Activated CD4-positive, alpha-beta memory T cell treated with anti-CD3 and anti-CD28 coated beads for 36 hours (primary cell): ENCODE measurements around the gene TUSC2. TPM values are rescaled to one million over a fixed set of nuclear protein-coding genes. Genes with fewer than 3 reads are reported as not detected.

Experiments
- CTCF ChIA-PET: fragments of 350-600 bp; sonication (Branson Sonifier 250); formaldehyde crosslinking; loops from one replicate; lab custom pipeline; 2021; ENCODE audit warnings: antibody characterized with exemption, inconsistent platforms; lab: Charles Lee
- POLR2A ChIA-PET: fragments of 350-600 bp; sonication (Branson Sonifier 250); formaldehyde crosslinking; loops from one replicate; lab custom pipeline; 2021; ENCODE audit warnings: antibody characterized with exemption; lab: Charles Lee
- DNase-seq: peaks from one replicate; pipeline ENCODE4 v3.0.0-alpha.2; 2020
- H3K27ac Mint-ChIP-seq: one replicate; pipeline ENCODE4 v1.8.0; 2021; ENCODE audit warnings: mixed read lengths
- H3K27me3 Mint-ChIP-seq: one replicate; pipeline ENCODE4 v1.8.0; 2021; ENCODE audit warnings: mixed read lengths
- H3K36me3 Mint-ChIP-seq: one replicate; pipeline ENCODE4 v1.8.0; 2021; ENCODE audit warnings: mixed read lengths
- H3K4me1 Mint-ChIP-seq: one replicate; pipeline ENCODE4 v1.8.0; 2021; ENCODE audit warnings: low read depth, mixed read lengths
- H3K4me3 Mint-ChIP-seq: one replicate; pipeline ENCODE4 v1.8.0; 2021; ENCODE audit warnings: mild to moderate bottlenecking, mixed read lengths
- H3K9me3 Mint-ChIP-seq: one replicate; pipeline ENCODE4 v1.8.0; 2021; ENCODE audit warnings: mixed read lengths
- intact Hi-C: fragments of 100-400 bp; cut with micrococcal nuclease; formaldehyde crosslinking; loops from one replicate; pipeline ENCODE4 v1.15.1; 2023
- total RNA-seq, 2 experiments: library from RNA; stranded (reverse); gene quantifications; one replicate each; pipeline ENCODE4 v1.2.3, GENCODE V29; 2021

TUSC2 gene
- total RNA-seq, 2 experiments from 2014 or later: 18.7 to 19.7 TPM

GRCh38 chr3:50342813-50343633 is 15.0 kb upstream of the TUSC2 start:
- peaks cover 23% of the 10 kb centered on the region for H3K36me3 Mint-ChIP-seq
- POLR2A ChIA-PET: no interaction called here
- intact Hi-C loops: loop anchor here (5.0 kb wide), 1 partner anchor 259 kb away; no protein-coding TSS in a partner anchor

GRCh38 chr3:50341996-50342650 is 14.1 kb upstream of the TUSC2 start:
- ChIA-PET POLR2A (interaction anchor here (0.8 kb wide), 1 partner anchor 9 kb away, joined by 3 read pairs; the partner anchor contains the start of genes CYB561D2 and NPRL2), CTCF (interaction anchor here (1.1 kb wide), 1 partner anchor 21 kb away, joined by 5 read pairs; no protein-coding TSS in a partner anchor)
- DNase-seq: no peak
- peak overlapping the region; percentile 97 for H3K4me3 Mint-ChIP-seq
- peaks cover 22% of the 10 kb centered on the region for H3K36me3 Mint-ChIP-seq
- no peaks in the 10 kb centered on the region for H3K9me3 Mint-ChIP-seq
- peaks cover 27% of the 10 kb centered on the region for H3K4me1 Mint-ChIP-seq
- intact Hi-C loops: loop anchor here (5.0 kb wide), 1 partner anchor 260 kb away; no protein-coding TSS in a partner anchor
- no peaks in the 10 kb centered on the region for H3K27me3 Mint-ChIP-seq
- H3K27ac Mint-ChIP-seq: no peak overlapping the region

More at GRCh38 chr3:50342813-50343633, 15.0 kb upstream of the TUSC2 start:
- no peaks in the 10 kb centered on the region for H3K27me3 Mint-ChIP-seq
- H3K9me3 Mint-ChIP-seq: no peaks in the 10 kb centered on the region
- H3K4me3 Mint-ChIP-seq: no peak overlapping the region
- no peak overlapping the region for H3K27ac Mint-ChIP-seq
- H3K4me1 Mint-ChIP-seq: peaks cover 34% of the 10 kb centered on the region
- CTCF ChIA-PET: interaction anchor here (1.1 to 1.4 kb wide), 2 partner anchors 11 to 21 kb away, joined by 4 to 5 read pairs; no protein-coding TSS in a partner anchor
- no peak for DNase-seq

GRCh38 chr3:50341537-50341936 is 13.5 kb upstream of the TUSC2 start:
- intact Hi-C loops: loop anchor here (5.0 kb wide), 1 partner anchor 261 kb away; no protein-coding TSS in a partner anchor
- DNase-seq: peak; percentile 31
- Mint-ChIP-seq H3K36me3 (peaks cover 24% of the 10 kb centered on the region), H3K9me3 (no peaks in the 10 kb centered on the region), H3K27me3 (no peaks in the 10 kb centered on the region), H3K27ac (peak overlapping the region; percentile 92), H3K4me3 (peak overlapping the region; percentile 97), H3K4me1 (peaks cover 27% of the 10 kb centered on the region)
- CTCF ChIA-PET: interaction anchor here (0.9 to 1.7 kb wide), 3 partner anchors 12 to 49 kb away, joined by 3 to 7 read pairs (median 4); partner anchors contain the start of gene IFRD2
- POLR2A ChIA-PET: interaction anchor here (0.6 to 6.5 kb wide), 6 partner anchors 7 to 264 kb away, joined by 3 to 93 read pairs (median 6); partner anchors contain the start of genes CYB561D2, HYAL3, NAA80 and NPRL2

- peak; percentile 83 for DNase-seq
- Mint-ChIP-seq H3K4me3 (peak within 1 kb of the TSS; percentile 97), H3K27me3 (no peaks in the 10 kb centered on the region), H3K36me3 (peaks cover 31% of the 10 kb centered on the region), H3K4me1 (peaks cover 30% of the 10 kb centered on the region), H3K27ac (peak within 1 kb of the TSS; percentile 92), H3K9me3 (no peaks in the 10 kb centered on the region)
- POLR2A ChIA-PET: interaction anchor here (0.6 to 6.5 kb wide), 10 partner anchors 8 to 1716 kb away, joined by 3 to 93 read pairs (median 6); partner anchors contain the start of genes CYB561D2, DUSP7, HYAL3 and NAA80
- intact Hi-C loops: loop anchor here (5.0 kb wide), 1 partner anchor 262 kb away; no protein-coding TSS in a partner anchor
- CTCF ChIA-PET: interaction anchor here (0.9 to 1.7 kb wide), 5 partner anchors 8 to 48 kb away, joined by 3 to 7 read pairs (median 4); partner anchors contain the start of genes CYB561D2, IFRD2 and NPRL2
These were observed 12.7 kb upstream of the TUSC2 start, which contains the start of gene RASSF1 for GRCh38 chr3:50340448-50341329. TSS of gene RASSF1 (minus strand) at chr3:50340836. CDS start at chr3:50340805, 31 bp downstream.

GRCh38 chr3:50340147-50340447 is 12.1 kb upstream of the TUSC2 start:
- peaks cover 36% of the 10 kb centered on the region for H3K36me3 Mint-ChIP-seq
- no peak for DNase-seq

GRCh38 chr3:50339485-50340146 is 11.6 kb upstream of the TUSC2 start:
- H3K9me3 Mint-ChIP-seq: no peaks in the 10 kb centered on the region
- peak overlapping the region; percentile 97 for H3K4me3 Mint-ChIP-seq
- ChIA-PET POLR2A (interaction anchor here (0.7 to 6.5 kb wide), 8 partner anchors 9 to 1717 kb away, joined by 3 to 93 read pairs (median 12); partner anchors contain the start of genes CYB561D2, DUSP7, HEMK1 and HYAL3), CTCF (interaction anchor here (1.7 to 4.2 kb wide), 3 partner anchors 9 to 14 kb away, joined by 7 to 39 read pairs (median 16); partner anchors contain the start of genes CYB561D2 and NPRL2)
- H3K36me3 Mint-ChIP-seq: peaks cover 36% of the 10 kb centered on the region
- intact Hi-C loops: loop anchor here (5.0 kb wide), 1 partner anchor 263 kb away; no protein-coding TSS in a partner anchor
- H3K27ac Mint-ChIP-seq: peak overlapping the region; percentile 92
- peaks cover 39% of the 10 kb centered on the region for H3K4me1 Mint-ChIP-seq
- no peak for DNase-seq
- no peaks in the 10 kb centered on the region for H3K27me3 Mint-ChIP-seq

More at GRCh38 chr3:50340147-50340447, 12.1 kb upstream of the TUSC2 start:
- intact Hi-C loops: loop anchor here (5.0 kb wide), 1 partner anchor 262 kb away; no protein-coding TSS in a partner anchor
- peaks cover 36% of the 10 kb centered on the region for H3K4me1 Mint-ChIP-seq
- H3K27ac Mint-ChIP-seq: peak overlapping the region; percentile 92
- ChIA-PET POLR2A (interaction anchor here (0.7 to 6.5 kb wide), 7 partner anchors 9 to 1717 kb away, joined by 3 to 93 read pairs (median 7); partner anchors contain the start of genes CYB561D2, DUSP7, HYAL3 and NAA80), CTCF (interaction anchor here (0.9 to 1.7 kb wide), 4 partner anchors 9 to 14 kb away, joined by 3 to 7 read pairs (median 4); partner anchors contain the start of genes CYB561D2 and NPRL2)
- peak overlapping the region; percentile 97 for H3K4me3 Mint-ChIP-seq
- H3K9me3 Mint-ChIP-seq: no peaks in the 10 kb centered on the region
- no peaks in the 10 kb centered on the region for H3K27me3 Mint-ChIP-seq

GRCh38 chr3:50338965-50339364 is 10.9 kb upstream of the TUSC2 start:
- ChIA-PET CTCF (interaction anchor here (0.6 to 4.2 kb wide), 5 partner anchors 10 to 233 kb away, joined by 3 to 39 read pairs (median 6); partner anchors contain the start of genes CYB561D2 and NPRL2), POLR2A (interaction anchor here (0.7 to 6.5 kb wide), 6 partner anchors 10 to 276 kb away, joined by 5 to 93 read pairs (median 16); partner anchors contain the start of genes CYB561D2, HEMK1, IFRD2 and NPRL2)
- Mint-ChIP-seq H3K27ac (peak overlapping the region; percentile 92), H3K27me3 (no peaks in the 10 kb centered on the region), H3K4me1 (peaks cover 45% of the 10 kb centered on the region), H3K36me3 (peaks cover 43% of the 10 kb centered on the region), H3K9me3 (no peaks in the 10 kb centered on the region), H3K4me3 (peak overlapping the region; percentile 97)
- intact Hi-C loops: no loop called here
- no peak for DNase-seq

- H3K36me3 Mint-ChIP-seq: peaks cover 46% of the 10 kb centered on the region
- intact Hi-C loops: loop anchor here (1.0 to 2.0 kb wide), 6 partner anchors 9 to 103 kb away; partner anchors contain the start of genes CYB561D2, HYAL3, NAA80 and NPRL2
- DNase-seq: peak; percentile 99
- H3K4me1 Mint-ChIP-seq: peaks cover 57% of the 10 kb centered on the region
- peak overlapping the region; percentile 92 for H3K27ac Mint-ChIP-seq
- no peaks in the 10 kb centered on the region for H3K27me3 Mint-ChIP-seq
- ChIA-PET POLR2A (interaction anchor here (0.6 to 6.5 kb wide), 25 partner anchors 9 to 614 kb away, joined by 3 to 93 read pairs (median 4); partner anchors contain the start of genes CYB561D2, GMPPB, GNAI2 and HEMK1), CTCF (interaction anchor here (0.6 to 4.2 kb wide), 10 partner anchors 9 to 247 kb away, joined by 3 to 39 read pairs (median 10); partner anchors contain the start of genes CYB561D2, HYAL2, HYAL3 and NAA80)
- no peaks in the 10 kb centered on the region for H3K9me3 Mint-ChIP-seq
- H3K4me3 Mint-ChIP-seq: peak overlapping the region; percentile 97
These were observed 9.3 kb upstream of the TUSC2 start for GRCh38 chr3:50337175-50337861.
